Kidney (tissue), 14 donors: ENCODE results near the gene CEMIP2. TPM values are rescaled to one million over a fixed set of nuclear protein-coding genes. Genes with fewer than 3 reads are reported as not detected.

Experiments
- DNase-seq, 5 donors: peaks; one replicate each; pipeline ENCODE4 v3.0.0-alpha.2; 2013 to 2020
- FAIRE-seq: peaks from 2 replicates; lab custom pipeline; 2012; peaks lifted over from hg19 to GRCh38; lab: Jason Lieb, UNC
- H3K27ac ChIP-seq, 2 donors: one replicate each; pipeline ENCODE4 v1.7.0; 2013; ENCODE audit warnings: low read depth in 2 of 2, low read length in 2 of 2, inconsistent platforms in 1 of 2
- H3K27me3 ChIP-seq: one replicate; pipeline ENCODE4 v1.7.1; 2013; ENCODE audit warnings: low read length, inconsistent platforms; ENCODE audit not compliant: control insufficient read depth, insufficient read depth
- H3K36me3 ChIP-seq, 3 donors: one replicate each; pipeline versions ENCODE4 v1.7.0 to v1.7.1; 2013; ENCODE audit warnings: low read length in 3 of 3, control low read depth in 1 of 3, inconsistent platforms in 1 of 3; ENCODE audit not compliant: insufficient read depth in 3 of 3, control insufficient read depth in 2 of 3
- H3K4me1 ChIP-seq, 3 donors: one replicate each; pipeline versions ENCODE4 v1.7.0 to v1.7.1; 2013; ENCODE audit warnings: low read length in 3 of 3, inconsistent platforms in 1 of 3, low read depth in 1 of 3; ENCODE audit not compliant: control insufficient read depth in 2 of 3, insufficient read depth in 2 of 3
- H3K4me3 ChIP-seq, 3 donors: one replicate each; pipeline versions ENCODE4 v1.7.0 to v1.8.1; 2013; ENCODE audit warnings: low read length in 3 of 3, control low read depth in 1 of 3, inconsistent platforms in 1 of 3
- H3K9ac ChIP-seq, 3 donors: one replicate each; pipeline versions ENCODE4 v1.7.0 to v1.7.1; 2013; ENCODE audit warnings: low read length in 3 of 3, control low read depth in 1 of 3, inconsistent platforms in 1 of 3
- H3K9me3 ChIP-seq, 3 donors: one replicate each; pipeline versions ENCODE4 v1.7.0 to v1.7.1; 2013; ENCODE audit warnings: low read length in 3 of 3, control low read depth in 1 of 3, inconsistent platforms in 1 of 3; ENCODE audit not compliant: control insufficient read depth in 2 of 3, insufficient read depth in 1 of 3
- CTCF ChIP-seq: IDR thresholded peaks from 3 replicates; pipeline ENCODE4 v1.5.1; 2012; ENCODE audit warnings: mild to moderate bottlenecking, moderate library complexity, borderline replicate concordance; ENCODE audit not compliant: insufficient read depth; ENCODE audit errors: extremely low read depth
- intact Hi-C: fragments of 100-400 bp; cut with DNase I; formaldehyde crosslinking; loops from one replicate; pipeline ENCODE4 v1.11.1; 2022
- polyA plus RNA-seq: library from polyadenylated mRNA; stranded (reverse); fragments of 350-450 nt; fragmentation: Illumina TruSeq; extraction: RNeasy Lipid Tissue Mini Kit (QIAGEN cat#74804); gene quantifications from one replicate; pipeline ENCODE4 v1.2.3, GENCODE V29; 2014; ENCODE audit warnings: low read depth, low replicate concordance; ENCODE audit not compliant: insufficient read depth
- total RNA-seq: library from RNA; stranded (reverse); fragmentation: NEBNext Ultra II Directional; extraction: Animal tissue kit (Norgen Biotek cat#: 25700); gene quantifications from one replicate; pipeline ENCODE4 v1.2.1, GENCODE V29; 2021
- donor health status: control.
- donor health status: control.
- donor health status: control.
- donor health status: control.
- donor health status: control.
- donor health status: DM: yes; HTN: yes; CAD: no.
- donor health status: Normal renal cell carcinoma (clear cell type).

Gene CEMIP2
- total and polyA plus RNA-seq, 2 donors from 2014 or later, result 13.9 to 70.7 TPM

- DNase-seq (no peak), FAIRE-seq (no peak)
- TF ChIP-seq CTCF, result no peak
- intact Hi-C loops, result no loop called here
- Histone ChIP-seq H3K27me3 (no peaks in the 10 kb centered on the region), H3K4me3 (no peak overlapping the region), H3K9me3 (no peaks in the 10 kb centered on the region), H3K9ac (no peak overlapping the region), H3K36me3 (no peaks in the 10 kb centered on the region), H3K4me1 (peaks cover 0 to 5% (median 3%) of the 10 kb centered on the region in 3 donors), H3K27ac (peak overlapping the region in 1 of 2 donors; percentile 14)
Observed at GRCh38 chr9:71637375-71637774, 130.9 kb downstream of the CEMIP2 start.

DNA sequence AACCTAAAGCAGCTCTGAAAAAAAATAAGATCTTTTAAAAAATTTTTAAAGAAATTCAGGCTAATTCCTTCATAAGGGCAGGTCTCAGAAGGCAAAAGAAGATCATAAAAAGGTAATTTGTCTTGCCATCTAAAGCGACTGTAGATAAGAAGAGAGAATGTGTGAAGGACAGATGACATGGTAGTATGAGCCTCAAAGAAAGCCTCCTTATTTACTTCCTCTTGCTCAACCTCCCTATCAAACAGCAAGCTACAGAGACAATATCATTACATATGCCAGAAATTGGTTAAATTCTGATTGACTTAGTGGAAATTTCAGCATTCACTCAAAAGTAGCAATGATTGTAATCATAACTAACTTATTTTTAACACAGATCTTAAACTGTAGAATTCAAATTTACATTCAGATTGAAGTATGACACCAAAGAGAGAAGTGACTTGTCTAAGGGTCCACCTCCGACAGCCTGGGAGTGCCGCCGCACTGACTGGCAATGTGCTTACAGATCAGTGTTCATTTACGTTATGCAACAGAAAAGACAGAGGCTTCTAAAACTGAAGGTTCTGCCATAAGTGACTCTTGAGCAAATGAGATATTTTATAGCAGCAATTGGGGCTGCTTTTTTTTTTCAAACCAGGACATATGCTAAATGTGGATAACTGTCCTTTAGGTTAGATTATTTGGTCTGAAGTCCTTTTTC lies 132.0 kb downstream of the CEMIP2 start:
- no peak for DNase-seq
- no peak overlapping the region for H3K27ac ChIP-seq
- H3K9me3 ChIP-seq, result no peaks in the 10 kb centered on the region
- intact Hi-C loops, result no loop called here
- no peaks in the 10 kb centered on the region for H3K36me3 ChIP-seq
- H3K27me3 ChIP-seq, result no peaks in the 10 kb centered on the region
- no peak overlapping the region for H3K4me3 ChIP-seq
- H3K9ac ChIP-seq, result no peak overlapping the region
- no peak for TF ChIP-seq CTCF
- peaks cover 0 to 5% (median 3%) of the 10 kb centered on the region in 3 donors for H3K4me1 ChIP-seq
- FAIRE-seq, result no peak

- Histone ChIP-seq H3K9me3 (no peaks in the 10 kb centered on the region), H3K36me3 (no peaks in the 10 kb centered on the region), H3K4me1 (peaks cover 0 to 5% (median 3%) of the 10 kb centered on the region in 3 donors), H3K27ac (no peak overlapping the region), H3K27me3 (no peaks in the 10 kb centered on the region), H3K9ac (no peak overlapping the region), H3K4me3 (no peak overlapping the region)
- no peak for FAIRE-seq
- no peak for DNase-seq
- TF ChIP-seq CTCF, result no peak
- intact Hi-C loops, result no loop called here
Observed at GRCh38 chr9:71634752-71635151, 133.6 kb downstream of the CEMIP2 start.

Other genes with a start within 250 kb of the CEMIP2 start
- gene ABHD17B, start 142.7 kb upstream of the CEMIP2 start, total RNA-seq, result 19.0 TPM
- gene ABHD17B, start 142.7 kb upstream of the CEMIP2 start, polyA plus RNA-seq, result 9.0 TPM
- 8.1 TPM for gene C9orf85, start 143.1 kb upstream of the CEMIP2 start, total RNA-seq
- gene C9orf85, start 143.1 kb upstream of the CEMIP2 start, polyA plus RNA-seq, result 7.0 TPM